ENCODE results near the gene PHETA2.
A peak's percentile ranks its signal among the peaks of the same experiment; 100 is the strongest.
"Not testable (repeated sequence)": the region's sequence is repeated elsewhere in the genome, so short reads cannot be mapped to it uniquely, and the experiment has no call there.

Gene PHETA2

DNA sequence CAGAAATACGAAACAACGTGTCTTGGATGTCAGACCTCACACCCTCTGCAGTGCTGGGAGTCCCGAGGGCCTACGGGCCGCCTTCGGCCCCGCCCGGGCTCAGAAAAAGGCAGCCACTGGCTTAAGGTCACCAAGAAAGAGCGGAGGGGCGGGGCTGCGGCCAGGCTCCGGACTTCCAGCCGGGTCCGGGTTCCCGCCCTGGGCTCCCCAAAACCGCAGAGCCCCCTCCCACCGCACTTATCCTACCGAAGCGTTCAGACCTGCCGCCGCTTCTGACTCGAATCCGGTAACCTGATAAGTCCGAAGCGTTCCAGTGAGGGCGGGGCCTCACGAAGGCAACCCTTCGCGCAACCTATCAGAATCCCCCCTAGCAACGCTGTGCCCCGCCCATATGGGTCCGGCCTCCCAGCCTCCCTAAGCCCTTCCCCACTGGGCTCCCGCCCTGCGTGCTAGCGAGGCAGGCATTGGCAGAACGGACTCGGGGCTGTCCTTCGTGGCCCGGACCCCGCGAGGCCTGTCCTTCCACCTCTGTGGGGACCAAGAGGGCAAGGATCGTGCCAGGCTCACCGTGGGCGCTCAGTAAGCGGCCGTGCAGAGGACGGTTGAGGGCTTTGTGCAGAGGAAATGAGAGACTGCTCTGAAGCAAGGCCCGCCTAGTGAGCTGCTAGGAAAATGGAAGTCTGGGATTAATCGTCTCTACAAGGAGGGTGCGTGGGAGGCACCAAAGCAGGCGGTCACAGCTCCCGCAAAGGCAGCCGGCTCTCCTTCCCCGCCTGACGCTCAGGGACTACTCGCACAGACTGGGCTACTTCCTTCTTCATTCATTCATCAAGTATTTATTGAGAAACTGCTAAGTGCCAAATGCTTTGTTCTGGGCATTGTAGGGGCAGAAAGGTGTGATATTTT, 3.3 kb upstream of the PHETA2 start, which contains the start of gene NAGA:
Gene NAGA, minus strand, starts transcription at position 296 of the 906 bp plus-strand sequence. CDS start 515 bp downstream, outside the sequence.
- peak; percentile 88 for DNase-seq

DNA sequence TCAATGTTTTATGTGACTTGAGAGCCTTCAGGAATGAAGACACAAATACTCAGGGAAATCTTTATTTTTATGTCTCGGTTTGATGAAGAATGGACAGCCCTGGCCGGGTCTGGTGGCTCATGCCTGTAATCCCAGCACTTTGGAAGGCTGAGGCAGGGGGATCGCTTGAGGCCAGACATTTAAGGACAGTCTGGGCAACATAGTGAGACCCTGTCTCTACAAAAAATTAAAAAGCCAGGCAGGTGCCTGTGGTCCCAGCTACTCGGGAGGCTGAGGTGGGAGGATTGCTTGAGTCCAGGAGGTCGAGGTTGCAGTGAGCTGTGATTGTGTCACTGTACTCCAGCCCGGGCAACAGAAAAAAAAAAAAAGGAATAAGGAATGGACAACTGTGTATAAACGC, 2.5 kb upstream of the PHETA2 start:
- DNase-seq = not testable (repeated sequence)

DNA sequence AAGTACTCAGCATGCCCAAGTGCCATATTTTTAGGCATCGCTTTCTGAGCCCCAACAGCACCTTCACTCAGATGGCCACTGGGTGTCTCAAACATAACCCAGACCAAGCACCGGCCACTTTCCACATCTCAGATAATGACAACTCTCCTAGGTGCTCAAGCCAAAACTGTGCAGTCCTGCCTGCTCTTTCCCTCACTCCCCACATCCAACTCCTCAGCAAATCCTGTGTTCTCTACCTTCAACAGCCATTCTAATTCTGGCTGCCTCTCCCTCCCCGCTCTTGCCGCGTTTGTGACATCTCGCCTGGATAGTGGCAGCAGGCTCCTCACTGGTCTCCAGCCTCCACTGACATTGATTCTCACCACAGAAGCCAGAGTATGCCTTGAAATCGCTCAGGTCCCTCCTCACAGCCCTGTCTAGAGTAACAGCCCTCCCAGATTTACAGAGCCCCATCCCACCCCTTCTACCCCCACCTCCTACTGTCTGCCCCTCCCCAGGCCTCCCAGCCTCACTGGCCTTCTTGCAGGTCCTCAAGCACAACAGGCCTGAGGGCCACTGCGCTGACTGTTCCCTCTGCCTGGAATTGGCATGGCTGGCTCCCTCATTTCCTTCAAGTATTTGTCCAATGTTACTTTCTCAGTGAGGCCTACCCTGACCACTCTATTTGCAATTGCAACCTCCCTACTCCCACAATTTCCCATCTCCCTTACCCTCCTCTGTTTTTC, 1.3 kb upstream of the PHETA2 start:
- no peak for DNase-seq

DNA sequence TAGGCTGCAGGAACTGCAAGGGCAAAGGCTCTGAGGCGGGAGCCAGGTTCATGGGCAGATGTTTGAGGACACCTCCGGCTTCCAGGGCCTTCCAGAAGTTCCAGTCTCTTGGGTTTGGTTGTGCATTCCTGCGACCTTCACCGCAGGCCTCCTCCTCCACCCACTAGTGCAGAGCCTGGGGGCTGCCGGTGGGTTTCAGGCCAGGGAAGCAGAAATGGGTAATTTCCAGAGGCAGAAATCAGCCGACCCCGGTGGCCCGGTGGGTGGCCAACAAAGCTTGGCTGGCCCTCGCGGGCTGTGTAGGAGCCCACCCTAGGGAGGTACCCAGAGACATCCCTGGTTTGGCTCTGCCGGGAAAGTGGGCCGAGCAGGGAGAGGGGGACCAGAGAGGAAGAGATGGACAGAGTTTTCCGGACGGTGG, 417 bp upstream of the PHETA2 start:
- no peak for DNase-seq

DNA sequence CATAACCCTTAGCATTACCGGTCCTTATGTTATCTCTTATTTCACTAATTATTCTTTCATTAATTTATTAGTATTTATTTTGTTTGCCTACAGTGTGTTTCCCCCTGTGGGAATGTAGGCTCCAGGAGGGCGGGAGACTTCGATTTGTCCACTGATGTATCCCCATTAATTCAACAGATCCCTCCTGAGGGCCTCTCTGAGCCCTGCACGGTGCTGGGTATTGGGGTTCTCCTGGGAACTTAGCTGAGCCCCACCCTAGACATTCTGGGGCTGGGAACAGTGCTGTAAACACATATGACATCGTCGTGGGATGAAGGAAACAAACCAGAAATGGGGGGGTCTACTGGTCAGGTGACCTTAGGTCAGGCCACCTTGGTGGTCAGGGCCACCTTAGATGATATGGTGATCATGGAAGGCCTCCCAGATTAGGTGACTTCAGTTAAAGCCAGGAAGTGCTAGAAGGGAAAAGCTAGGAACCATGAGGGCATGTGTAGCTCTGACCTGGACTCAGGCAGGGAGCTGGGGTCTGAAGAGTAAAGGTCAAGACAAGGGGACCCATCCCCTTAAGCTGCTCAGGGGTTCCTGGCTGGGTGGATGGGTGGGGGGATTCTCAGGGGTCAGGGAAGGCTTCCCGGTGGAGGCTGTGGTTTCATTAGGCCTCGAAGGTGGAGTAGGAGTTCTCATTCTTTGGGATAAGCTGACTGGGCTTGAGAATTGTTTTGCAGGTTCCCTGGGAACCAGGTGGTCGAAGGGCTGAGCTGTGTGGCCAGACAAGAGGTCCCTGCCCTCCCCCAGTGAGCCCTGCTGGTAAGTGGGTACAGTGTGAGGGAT, 1.0 kb downstream of the PHETA2 start:
- DNase-seq = no peak

DNA sequence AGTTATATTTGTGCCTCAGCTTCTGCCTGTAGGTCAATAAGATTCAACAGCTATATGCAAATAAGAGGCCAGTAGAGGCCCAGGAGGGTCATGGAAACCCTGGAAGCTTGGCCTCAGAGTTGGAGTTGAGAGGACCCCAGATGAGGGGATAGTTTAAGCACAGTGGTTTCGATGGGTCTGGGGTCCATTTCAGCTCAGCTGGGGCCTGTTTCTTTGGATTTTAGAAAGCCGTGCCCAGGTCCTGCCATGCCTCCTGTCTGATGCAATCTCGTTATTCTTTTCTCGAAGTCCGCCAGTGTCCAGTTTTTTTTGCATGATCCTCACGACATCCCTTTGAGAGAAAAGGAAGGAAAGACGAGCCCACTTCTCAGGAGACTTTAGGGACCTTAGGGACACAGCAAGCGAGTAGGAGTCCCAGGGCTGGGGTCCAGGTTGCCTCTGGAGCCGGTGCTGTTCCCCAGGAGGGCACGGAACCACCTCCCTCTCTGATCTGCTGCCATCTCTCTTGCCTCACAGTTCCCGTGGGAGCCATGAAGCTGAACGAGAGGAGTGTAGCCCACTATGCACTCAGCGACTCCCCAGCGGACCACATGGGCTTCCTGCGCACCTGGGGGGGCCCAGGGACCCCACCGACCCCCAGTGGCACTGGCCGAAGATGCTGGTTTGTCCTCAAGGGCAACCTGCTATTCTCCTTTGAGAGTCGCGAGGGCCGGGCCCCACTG, 2.9 kb downstream of the PHETA2 start:
- DNase-seq = no peak

DNA sequence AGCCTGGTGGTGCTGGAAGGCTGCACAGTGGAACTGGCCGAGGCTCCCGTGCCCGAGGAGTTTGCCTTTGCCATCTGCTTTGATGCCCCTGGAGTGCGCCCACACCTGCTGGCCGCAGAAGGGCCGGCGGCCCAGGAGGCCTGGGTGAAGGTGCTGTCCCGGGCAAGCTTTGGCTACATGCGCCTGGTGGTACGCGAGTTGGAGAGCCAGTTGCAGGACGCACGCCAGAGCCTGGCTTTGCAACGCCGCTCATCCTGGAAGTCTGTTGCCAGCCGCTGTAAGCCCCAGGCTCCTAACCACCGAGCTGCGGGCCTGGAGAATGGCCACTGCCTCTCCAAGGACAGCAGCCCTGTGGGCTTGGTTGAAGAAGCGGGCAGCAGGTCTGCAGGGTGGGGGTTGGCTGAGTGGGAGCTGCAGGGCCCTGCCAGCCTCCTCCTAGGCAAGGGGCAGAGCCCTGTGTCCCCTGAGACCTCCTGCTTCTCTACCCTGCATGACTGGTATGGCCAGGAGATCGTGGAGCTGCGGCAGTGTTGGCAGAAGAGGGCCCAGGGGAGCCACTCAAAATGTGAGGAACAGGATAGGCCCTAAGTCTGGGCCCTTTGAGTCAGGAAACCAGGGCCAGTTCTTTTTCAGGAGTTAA, 3.6 kb downstream of the PHETA2 start:
- DNase-seq = no peak

DNA sequence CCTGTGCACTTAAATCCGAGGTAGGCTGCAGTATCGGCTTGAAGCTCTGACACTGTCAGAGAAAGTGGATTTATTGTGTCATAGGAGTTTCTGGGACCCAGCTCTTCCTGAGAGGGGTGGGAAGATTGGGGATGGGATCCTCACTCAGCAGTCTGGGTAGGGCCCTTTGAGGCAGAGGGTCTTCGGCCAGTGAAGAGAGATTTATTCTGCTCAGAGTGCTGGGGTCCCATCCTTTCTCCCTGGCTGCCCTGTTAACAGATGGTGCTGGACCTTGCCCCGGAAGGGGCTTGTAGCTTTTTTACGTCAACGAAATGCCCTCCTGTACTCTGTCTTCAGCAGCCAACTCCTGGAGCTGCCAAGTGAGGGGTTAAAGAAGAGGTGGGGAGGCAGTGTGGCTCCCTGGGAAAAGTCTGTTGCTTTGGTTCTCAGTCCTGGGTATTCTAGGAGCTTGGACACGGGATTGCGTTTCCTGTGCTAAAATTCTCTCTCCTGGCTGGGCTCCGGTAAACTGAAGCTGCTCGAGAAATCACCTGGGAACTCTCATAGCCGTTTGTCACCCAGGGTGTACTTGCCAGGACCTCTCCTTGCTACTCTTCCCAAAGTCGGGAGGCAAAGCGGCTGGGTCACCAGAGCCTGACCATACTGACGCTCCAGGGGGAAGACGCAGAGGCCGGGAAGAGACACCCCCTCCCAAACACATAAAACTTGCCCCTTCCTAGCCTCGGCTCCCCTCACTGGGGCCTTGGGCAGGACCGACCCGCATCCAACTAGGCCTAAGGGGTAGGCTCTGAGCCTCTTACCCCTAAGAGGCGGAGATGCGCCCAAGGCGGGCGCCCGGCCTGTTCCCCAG, 4.6 kb downstream of the PHETA2 start:
- no peak for DNase-seq

DNA sequence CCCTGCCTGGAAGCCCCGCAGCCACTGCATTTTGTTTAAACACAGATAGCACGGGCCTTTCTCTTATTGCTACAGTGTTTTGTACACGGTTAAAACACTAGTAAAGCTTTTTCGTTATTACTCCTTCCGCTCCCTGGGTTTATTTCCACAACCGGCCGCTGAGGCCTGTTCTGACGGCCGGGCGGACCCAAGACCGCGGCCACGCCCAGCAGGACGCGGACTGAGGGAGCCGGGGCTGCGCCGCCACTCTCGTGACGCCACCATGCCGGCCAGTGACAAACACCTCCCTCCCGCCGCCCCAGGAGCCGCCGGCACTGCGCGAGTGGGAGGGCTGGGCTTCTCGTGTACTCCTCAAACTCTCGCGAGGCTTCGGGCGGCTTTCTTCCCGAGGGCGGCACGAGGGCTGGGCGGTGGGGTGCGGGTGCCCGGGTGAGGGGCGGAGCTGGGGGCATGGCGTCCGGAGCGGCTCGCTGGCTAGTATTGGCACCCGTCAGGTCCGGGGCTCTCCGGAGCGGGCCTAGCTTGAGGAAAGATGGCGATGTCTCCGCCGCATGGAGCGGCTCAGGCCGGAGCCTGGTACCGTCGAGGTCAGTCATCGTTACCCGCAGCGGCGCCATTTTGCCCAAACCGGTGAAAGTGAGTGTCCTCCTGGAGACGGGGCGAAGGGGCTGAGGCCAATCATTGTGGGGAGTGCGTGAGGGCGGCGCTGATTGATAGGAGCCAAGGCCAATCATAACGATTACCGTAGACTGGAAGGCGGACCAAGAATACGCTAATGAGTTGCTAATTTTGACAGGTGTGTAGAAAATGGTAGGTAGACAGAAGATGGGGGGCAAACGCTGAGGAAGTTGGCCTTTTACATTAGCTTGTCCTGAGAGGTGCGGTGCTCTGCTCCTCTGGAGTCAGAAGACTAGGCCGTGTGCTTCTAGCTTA, 5.5 kb downstream of the PHETA2 start, which contains the start of gene SMDT1:
Gene SMDT1, plus strand, starts transcription at position 382 of the 933 bp plus-strand sequence. Its CDS starts 69 bp downstream, at position 451.
- peak; percentile 98 for DNase-seq

DNA sequence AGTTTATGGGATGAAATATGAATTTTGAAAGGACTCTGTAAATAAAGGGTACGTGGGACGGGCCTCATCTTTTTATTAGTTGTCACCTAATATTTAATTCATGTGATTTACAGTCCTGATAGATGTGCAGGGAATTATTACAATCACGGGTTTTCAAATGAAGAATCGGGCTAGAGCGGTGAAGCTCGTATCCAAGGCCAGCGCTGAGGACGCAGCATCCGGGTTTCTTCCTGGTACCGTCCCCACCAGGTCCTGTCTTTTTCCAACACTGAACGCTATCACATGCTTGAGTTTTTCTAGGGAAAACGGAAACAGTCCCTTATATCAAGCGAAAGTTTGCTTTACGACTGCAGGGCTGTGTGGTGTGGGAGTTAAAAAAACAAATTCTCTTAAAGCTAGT, 6.2 kb downstream of the PHETA2 start:
- no peak for DNase-seq

DNA sequence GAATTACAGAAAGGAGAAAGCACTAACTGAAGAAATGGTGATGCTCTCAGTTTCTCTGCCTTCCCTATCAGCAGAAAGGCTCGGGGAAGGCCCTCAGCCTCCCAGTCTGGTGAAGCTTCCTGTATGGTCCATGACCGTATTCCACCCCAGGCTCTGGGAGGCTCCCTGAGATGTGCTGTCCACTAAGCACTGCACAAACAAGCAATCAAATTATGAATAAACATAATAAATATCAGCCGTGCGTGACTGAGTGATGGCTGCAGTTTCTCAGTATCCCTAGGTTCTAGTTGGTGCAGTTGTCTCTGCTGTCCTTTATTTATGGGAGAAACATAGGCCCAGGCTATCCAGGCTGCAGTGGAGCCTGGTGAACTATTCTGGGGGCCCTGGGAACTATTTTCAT, 9.1 kb downstream of the PHETA2 start:
- no peak for DNase-seq

DNA sequence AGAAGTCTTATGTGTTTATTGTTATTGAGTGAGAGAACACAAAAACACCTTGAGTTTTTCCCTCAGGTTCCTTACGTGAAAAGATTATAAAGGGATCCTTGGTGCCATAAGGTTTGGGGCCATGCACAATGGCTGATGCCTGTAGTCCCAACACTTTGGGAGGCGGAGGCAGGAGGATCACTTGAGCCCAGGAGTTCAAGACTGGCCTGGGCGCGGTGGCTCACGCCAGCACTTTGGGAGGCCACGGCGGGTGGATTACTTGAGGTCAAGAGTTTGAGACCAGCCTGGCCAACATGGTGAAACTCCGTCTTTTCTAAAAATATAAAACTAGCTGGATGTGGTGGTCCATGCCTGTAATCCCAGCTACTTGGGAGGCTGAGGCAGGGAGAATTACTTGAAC, 10.8 kb downstream of the PHETA2 start:
- DNase-seq = no peak

DNA sequence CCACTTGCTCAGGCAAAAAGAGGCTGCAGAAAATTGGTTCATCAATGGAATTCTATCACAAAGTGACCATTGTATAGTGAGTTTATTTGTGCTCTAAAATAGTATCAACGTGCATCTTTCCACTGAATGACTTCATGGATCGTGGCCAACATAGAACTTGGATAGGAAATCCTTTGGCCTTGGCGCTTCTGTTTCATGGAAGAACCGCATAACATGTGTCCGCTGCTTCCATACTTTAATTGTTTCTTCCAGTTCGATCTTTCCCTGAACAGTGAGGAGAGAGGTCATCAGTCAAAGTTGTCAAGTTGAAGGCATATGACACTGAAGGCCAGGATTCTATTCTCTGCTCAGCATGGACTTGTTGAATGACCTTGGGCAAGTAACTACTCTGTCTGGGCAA, 12.0 kb downstream of the PHETA2 start:
- DNase-seq = no peak

DNA sequence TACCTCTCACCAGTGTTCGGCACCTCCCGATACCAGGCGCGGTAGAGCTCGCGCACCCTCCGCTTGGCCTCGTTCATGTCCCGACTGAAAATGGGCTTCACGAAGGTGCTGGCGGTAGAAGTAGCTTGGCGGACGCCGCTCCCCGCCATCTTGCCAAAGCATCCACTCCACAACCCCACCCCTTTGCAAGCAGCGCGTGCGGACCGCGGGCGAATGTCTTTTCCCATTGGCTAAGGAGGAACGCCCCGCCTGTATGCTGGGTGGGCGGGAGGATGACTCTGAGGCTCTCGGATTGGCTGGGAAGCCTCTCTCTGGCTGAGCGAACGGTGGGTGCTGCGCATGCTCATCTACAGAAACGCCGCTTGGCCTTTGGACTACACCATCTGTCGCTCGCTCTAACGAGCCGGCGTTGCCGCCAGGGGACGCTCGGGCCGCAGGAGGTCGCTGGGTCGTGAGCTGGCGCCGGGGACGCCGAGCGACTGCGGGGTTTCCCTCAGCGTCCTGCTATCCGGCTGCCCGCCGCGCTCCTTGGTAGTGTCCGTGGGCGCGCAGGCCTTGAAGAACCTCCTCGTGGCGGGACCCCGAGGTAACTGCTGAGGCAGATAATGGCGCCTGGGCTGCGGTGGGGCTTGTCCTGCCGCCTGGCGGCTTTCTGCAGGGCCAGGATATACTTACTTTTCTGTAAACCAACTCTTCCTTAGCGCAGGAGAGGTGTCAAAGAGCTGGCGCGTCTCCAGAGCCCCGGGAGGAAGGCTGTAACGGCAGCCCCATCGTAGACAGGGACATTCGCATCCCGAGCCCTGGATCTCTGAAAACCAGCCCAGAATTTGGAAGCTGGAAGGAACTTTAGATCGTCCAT, 16.8 kb downstream of the PHETA2 start, which contains the start of gene NDUFA6:
Gene NDUFA6, minus strand, starts transcription at position 177 of the 859 bp plus-strand sequence. Its CDS starts 28 bp downstream, at position 149.
- peak; percentile 94 for DNase-seq

DNA sequence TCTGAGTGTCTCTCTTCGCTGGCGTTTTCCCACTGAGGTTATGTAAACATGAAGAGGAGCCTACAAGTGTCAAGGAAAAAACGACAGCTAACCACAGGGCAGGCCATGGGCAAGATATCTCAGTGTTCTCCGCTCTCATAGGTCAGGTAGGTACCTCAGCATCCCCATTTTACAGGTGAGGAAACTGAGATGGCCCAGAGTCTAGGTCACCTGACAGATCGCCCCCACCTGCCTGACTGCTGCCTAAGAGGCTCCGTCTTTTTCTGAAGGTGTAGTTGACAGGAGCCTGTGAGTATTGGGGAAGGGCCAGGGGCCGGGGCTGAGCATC, 17.4 kb downstream of the PHETA2 start:
- no peak for DNase-seq

DNA sequence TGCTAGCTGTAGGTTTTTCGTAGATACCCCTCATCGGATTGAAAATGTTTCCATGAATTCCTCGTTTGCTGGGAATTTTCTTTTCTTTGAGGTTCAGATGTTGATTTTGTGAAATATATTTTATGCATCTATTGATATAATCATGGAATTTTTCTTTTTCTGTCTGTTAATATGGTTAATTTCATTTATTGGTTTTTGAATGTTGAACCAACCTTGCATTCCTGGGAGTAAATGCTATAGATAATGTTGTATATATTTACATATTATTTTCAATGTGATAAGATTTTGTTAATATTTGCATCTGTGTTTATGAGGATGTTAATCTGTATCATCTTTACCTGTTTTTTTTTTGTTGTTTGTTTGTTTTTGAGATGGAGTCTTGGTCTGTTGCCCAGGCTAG, 27.2 kb downstream of the PHETA2 start:
- DNase-seq = no peak

DNA sequence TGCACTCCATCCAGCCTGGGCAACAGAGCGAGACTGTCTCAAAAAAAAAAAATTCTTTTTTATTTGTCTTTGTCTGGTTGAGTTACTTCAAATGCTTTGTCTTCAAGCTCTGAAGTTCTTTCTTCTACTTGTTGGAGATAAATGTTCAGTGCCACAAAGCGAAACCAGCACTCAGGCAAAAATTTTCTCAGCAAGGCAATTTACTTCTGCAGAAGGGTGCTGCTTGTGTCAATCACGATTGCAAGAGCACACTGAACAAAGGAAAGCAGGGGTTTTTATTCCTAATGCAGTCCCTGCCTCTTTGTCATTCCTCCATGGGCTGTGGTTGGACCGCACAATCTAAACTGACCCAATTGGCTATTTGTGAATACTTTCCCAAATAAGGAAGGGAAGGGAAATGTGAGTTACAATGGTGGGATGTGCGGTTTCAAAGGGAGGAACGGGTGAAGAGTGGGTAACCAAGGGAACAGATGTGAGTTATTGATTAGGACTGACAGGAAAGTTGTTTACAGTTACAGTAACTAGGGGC, 30.3 kb downstream of the PHETA2 start:
- DNase-seq = not testable (repeated sequence)

DNA sequence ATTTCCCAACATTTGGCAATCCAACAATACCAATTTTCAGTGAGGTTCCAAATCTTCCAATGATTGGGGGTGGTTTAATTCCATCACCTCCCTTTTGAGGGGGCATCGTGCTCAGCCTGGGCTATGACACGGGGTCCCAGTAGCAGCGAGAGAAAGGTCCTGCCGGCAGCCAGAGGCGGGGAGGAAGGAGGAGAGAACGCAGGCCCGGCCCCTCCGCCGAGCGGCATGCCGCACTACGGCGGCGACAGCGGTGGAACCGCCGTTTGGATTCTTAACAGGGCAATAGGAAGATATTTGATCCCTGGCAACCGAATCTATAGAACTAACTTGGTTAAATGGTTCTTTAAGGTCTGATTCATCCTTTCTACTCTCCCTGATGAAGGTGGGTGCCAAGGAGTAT, 34.8 kb downstream of the PHETA2 start:
- no peak for DNase-seq

Data from T-helper 9 cell (primary cell).